GM04503 (cell line): Measurements from ENCODE around the gene RUVBL2.
"Not testable (repeated sequence)": the region's sequence is repeated elsewhere in the genome, so short reads cannot be mapped to it uniquely, and the experiment has no call there.

Source experiments
- DNase-seq: peaks from one replicate; pipeline ENCODE4 v3.0.0-alpha.2; 2012; ENCODE audit warnings: low read depth

The RUVBL2 gene

GRCh38 chr19:49049834-49050233, 56.1 kb downstream of the RUVBL2 start:
- DNase-seq: not testable (repeated sequence)

DNA sequence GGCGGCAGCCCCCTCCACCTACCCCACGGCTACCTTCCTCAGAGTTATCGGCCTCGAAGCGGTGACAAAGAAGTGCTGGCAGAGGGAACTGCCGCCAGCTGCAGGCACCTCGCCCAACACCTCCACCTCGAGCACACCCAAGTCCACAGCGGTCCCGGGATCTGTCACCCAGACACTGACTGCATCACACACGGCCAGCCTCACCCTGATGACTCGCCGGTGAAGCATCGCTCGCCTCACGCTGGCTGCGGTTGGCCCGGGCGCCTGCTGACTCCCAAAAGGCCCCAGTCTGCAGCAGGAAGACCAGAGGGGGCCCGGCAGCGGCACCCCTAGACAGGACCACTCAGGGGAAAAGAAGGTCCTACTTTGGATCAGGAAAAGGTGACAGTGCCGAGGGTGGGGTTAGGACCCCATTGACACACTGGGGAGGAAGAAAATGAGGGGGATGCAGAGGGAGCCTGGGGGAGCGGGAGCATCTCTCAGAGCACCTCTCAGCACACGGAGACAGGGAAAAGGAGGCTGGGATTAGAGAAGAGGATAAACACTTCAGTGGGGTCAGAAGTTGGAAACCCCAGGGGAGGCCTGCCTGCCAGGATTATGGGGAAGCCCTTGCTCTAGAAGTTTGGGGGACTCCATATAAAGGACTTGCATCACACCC, 56.8 kb downstream of the RUVBL2 start:
- DNase-seq: peak; percentile 21

DNA sequence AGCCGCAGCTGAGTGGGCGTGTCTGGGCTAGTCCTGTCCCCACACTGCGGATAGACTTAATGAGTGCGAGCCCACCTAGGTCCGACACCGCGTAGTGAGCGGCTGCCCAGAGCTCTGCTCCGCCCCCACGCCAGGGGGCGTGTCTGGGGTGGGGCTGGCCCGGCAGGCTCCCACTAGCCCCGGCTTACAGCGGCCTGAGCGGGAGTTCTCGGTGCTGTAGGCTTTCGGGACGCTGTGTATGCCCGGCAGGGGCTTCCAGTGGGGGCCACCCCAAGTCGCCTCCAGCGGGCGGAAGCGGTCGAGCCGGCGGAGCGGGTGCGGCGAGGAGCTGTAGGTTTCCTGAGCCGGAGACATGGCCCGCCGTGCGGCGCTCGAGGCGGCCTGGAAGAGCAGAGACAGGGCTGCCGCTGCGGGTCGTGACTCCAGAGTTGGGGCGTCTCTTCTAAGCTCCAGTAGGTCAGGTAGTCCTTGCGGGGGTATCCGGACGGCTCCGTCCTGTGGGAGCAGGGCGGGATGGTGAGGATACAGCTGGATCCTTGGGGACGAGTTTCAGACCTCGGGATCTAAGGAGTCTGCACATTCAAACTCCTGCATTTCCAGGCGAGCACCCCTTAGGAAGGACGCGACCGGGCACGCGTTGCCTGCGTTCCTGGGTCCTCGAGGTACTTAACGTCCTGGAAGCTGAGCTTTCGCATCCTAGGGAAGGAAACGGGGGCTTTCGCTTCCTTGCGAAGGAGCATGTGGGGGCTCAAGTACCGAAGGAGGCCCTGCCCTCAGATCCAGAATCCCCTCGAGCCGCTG, 62.6 kb downstream of the RUVBL2 start:
- no peak for DNase-seq

GRCh38 chr19:49056902-49057596, 63.4 kb downstream of the RUVBL2 start:
- not testable (repeated sequence) for DNase-seq

- DNase-seq: no peak
Observed at GRCh38 chr19:49057636-49058234, 64.0 kb downstream of the RUVBL2 start, which contains the start of gene CGB7. Gene CGB7, minus strand, starts transcription at chr19:49057749. Its CDS starts 2,374 bp downstream, at chr19:49055375.

DNA sequence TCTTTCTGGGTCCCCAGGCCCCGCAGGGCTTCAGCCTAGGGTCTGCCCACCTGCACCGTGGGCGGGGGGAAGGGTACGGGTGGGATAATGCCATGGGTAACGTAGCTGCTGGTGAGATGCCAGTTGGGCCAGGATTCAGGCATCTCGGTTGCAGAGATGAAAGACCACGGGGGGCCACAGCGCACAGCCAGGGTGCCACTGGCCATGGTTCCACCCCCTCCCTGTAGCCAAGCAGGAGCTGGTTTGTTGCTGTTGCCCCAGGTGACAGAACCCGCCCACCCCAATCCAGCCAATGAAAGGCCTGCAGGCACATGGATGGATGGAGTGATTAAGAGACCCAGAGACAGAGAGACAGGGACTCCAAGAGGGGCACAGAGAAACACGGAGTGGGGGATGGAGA, 64.9 kb downstream of the RUVBL2 start:
- DNase-seq: no peak

- DNase-seq: no peak
Observed at GRCh38 chr19:49059053-49059452, 65.4 kb downstream of the RUVBL2 start.

- DNase-seq: no peak
Observed at GRCh38 chr19:49061000-49061399, 67.3 kb downstream of the RUVBL2 start.

- DNase-seq: no peak
Observed at GRCh38 chr19:49061445-49061844, 67.8 kb downstream of the RUVBL2 start.

GRCh38 chr19:49064029-49064629, 70.4 kb downstream of the RUVBL2 start:
- DNase-seq: no peak

- no peak for DNase-seq
Observed at GRCh38 chr19:49064768-49065611, 71.3 kb downstream of the RUVBL2 start, which contains the start of gene NTF4. Gene NTF4, minus strand, starts transcription at chr19:49064818. Its CDS starts 2,821 bp downstream, at chr19:49061997.
